Measurements from ENCODE around the gene POU4F3.
"Not testable (repeated sequence)": the region's sequence is repeated elsewhere in the genome, so short reads cannot be mapped to it uniquely, and the experiment has no call there.

The POU4F3 gene, protein sequence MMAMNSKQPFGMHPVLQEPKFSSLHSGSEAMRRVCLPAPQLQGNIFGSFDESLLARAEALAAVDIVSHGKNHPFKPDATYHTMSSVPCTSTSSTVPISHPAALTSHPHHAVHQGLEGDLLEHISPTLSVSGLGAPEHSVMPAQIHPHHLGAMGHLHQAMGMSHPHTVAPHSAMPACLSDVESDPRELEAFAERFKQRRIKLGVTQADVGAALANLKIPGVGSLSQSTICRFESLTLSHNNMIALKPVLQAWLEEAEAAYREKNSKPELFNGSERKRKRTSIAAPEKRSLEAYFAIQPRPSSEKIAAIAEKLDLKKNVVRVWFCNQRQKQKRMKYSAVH

DNA sequence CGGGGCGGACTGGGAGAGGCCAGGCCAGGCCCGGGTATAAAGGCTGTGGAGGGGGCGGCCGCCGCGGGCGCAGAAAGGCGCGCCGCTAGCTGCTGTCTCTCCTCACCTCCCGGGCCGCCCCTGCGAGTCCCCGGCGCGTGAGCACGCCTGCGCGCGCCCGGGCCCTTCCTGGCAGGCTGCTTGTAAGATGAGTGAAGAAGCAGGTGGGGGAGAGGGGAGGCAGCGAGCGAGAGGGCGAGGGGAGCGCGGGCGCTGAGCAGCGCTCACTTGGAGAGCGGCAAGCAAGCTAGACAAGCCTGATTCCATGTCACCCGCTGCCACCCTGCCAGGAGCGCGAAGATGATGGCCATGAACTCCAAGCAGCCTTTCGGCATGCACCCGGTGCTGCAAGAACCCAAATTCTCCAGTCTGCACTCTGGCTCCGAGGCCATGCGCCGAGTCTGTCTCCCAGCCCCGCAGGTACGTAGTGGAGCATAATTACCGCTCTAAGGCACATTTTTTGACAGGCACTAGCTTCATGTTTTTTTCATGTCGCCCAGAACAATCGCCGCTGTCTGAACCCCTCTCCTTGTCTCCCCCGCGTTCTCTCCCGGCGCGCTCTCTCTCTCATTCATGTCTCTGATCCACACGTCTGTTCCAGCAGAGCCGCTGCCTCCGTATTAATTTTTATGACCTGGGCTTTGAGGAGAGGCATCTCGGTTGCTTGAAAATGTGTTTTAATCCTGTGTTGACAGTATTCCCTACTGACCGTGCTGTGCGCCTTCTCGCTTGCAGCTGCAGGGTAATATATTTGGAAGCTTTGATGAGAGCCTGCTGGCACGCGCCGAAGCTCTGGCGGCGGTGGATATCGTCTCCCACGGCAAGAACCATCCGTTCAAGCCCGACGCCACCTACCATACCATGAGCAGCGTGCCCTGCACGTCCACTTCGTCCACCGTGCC lies at the start of gene POU4F3:
Gene POU4F3 (plus strand): TSS at position 66 of the 941 bp plus-strand sequence. CDS start 274 bp downstream, at position 340.
- no peak for DNase-seq (ENCODE audit: low read depth)

DNA sequence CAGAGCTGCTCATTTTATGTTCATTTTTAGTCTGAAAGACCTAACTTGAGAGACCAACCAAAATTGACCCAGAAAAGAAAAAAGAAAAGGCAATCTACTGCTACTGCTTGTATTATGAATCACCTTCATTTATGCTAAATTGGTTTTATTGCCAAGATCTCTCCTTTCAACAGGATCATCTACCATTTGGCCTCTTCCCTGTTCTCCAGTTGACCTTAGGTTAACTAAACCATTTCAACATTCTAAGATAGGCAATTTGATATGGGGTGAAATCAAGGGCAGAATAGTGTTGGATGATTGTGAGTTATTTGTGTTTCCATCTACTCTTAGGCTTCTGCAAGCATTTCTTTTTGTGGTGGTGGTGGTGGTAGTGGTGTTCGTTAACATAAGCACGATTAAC lies 48.3 kb upstream of the POU4F3 start:
- no peak for DNase-seq (ENCODE audit: low read depth)

DNA sequence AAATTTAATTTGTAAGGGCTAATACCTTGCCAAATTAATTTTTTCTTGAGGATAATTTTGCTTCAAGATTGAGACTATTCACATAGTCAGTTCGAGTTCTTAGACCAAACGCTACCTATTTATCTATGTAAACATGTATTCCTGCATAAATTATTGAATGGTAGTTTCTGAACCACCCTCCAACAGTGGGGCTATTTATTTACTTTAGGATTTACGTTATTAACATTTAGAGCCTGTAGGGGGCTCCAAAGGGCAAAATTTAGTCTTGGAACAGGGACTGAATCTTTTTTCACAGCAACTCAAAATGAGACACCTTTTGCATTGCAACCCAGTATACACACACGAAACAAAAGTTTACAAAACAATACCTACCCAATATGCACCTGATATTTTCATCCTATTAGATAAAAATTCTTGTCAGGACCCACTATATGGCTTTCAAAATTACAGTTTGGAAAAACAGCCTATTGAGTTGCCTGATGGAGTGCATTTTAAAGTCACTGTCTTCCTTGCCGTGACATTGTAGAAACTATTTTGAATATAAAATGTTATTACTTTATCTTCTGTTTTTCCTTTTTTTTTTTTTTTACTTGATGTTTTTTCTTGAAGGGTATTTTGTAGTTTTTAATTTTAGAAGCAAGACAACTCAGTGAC lies 47.1 kb upstream of the POU4F3 start:
- DNase-seq (ENCODE audit: low read depth), result no peak

DNA sequence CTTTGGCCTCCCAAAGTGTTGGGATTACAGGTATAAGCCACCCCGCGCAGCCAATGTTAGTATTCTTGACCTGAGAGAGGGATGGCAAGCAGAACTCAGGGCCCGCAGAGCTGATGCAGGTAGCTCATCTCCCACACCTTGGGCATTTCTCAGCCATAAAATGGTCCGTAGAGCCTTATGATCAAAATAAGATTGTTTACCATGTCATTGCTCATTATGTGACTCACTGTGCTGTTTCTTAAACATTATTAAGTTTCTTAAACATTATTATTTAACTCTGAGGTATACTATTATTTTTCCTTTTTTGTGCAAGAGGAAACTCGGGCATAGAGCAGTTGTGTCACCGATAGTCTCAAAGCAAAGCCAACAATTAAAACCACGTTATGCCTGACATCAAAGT lies 42.4 kb upstream of the POU4F3 start:
- no peak for DNase-seq (ENCODE audit: low read depth)

DNA sequence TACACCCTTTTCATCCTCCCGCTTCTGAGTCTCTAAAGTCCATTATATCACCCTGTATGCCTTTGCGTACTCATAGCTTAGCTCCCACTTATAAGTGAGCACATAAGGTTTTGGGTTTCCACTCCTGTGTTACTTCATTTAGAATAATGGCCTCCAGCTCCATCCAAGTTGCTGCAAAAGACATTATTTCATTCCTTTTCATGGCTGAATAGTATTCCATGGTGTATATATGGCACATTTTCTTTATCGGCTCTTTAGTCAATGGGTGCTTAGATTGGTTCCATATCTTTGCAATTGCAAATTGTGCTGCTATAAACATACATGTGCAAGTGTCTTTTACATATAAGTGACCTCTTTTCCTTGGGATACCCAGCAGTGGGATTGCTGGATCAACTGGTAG lies 39.7 kb upstream of the POU4F3 start:
- not testable (repeated sequence) for DNase-seq (ENCODE audit: low read depth)

DNA sequence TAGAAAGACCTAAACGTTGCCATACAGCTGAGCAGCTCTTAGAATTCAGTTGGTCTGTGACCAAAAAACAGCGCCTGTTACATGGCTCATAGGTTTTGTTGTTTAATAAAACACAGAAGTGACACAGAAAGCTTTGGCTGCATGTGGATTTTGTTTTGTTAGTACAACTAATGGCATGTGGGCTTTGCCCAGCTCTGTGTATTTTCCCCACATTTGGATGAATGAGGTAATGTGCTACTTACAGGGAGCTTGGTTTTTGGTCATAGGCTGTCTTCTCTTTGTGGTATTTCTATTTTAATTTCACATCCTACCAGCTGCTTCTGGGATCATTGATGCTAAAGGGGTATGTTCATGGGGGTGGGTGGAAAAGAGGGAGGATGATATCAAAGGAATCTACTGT lies 37.0 kb upstream of the POU4F3 start:
- no peak for DNase-seq (ENCODE audit: low read depth)

DNA sequence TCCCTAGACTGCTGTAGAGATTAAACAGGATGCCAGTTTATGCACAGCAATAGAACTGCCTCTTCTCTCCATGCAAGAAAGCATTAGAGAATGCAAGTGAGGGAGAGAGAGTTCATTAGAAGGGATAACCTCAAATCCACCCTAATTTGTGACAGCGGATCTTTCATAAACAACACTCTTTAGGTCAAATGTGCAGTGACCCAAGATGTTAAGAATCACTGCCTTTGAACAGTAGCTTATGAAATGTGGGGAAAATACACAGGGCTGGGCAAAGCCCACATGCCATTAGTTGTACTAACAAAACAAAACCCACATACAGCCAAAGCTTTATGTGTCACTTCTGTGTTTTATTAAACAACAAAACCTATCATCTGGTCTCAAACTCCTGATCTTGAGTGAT lies 36.2 kb upstream of the POU4F3 start:
- DNase-seq (ENCODE audit: low read depth), result no peak

DNA sequence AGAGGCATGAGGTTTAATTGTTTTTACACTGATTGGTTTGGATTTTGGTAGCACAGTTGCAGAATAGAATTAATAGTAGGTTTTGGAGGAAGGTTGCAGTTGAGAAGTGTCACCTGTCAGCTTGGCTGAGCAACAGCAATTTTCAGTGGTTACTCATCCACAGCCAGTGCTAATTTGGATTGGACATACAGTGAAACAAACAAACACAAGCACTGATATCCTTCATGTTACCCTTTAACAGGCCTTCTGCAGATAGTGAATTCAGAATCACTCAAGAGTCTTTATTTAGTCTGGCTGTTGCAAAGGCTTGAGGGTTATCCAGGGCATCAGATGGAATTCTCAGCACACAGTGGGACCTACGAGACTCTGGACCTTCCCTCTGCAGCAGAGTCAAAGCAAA lies 31.8 kb upstream of the POU4F3 start:
- no peak for DNase-seq (ENCODE audit: low read depth)

DNA sequence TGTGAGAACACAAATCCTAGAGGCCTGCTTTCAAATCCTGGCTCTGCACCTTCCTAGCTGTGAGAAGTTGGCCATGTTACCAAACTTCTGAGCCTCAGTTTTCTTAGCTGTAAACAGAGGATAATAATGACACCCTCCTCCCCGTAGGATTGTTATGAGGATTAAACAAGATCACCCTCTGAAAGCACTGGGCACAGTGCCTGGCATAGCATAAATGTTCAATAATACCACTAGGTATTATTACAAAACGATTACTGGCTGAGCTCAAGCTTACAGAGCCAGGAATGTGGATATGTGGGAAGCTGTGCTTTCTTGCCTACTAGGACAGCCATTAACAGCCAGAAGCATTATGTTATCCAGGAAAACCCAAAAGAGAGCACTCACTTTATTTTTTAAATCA lies 30.8 kb upstream of the POU4F3 start:
- no peak for DNase-seq (ENCODE audit: low read depth)

DNA sequence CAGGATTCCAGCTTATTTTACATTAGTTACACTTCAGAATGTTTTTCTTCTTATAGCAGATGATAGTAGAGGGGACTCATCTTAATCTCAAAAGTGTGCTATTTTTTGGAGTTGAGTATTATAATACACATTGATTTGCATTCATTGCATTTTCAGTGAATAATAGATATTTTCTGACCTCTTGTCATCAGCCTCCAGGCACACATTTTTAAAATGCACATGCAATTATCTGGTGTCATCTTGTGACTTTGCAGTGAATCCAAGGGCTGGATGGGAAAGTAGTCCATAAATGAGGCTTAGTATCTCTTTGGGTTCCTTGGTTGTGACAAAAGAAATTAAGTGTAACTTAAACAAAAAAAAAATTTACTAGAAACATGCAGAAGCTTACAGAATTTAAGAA lies 28.1 kb upstream of the POU4F3 start:
- no peak for DNase-seq (ENCODE audit: low read depth)

DNA sequence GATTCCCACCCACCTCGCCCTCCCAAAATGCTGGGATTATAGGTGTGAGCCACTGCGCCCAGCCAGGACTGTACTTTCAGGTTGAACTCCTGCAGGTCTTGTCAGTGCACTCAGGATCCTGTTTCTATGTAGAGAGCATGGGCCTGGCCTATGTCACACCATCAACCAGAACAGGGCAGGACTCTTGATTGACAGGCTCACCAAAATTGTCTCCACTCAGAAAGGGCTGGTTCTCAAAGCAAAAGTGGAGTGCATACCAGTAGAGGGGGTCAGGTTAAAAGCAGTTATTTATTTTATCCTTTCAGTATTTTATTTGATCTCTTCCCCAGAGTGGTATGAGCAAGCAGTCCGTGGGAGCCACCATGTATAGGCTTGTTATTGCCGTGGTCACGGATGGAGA lies 27.4 kb upstream of the POU4F3 start:
- no peak for DNase-seq (ENCODE audit: low read depth)

DNA sequence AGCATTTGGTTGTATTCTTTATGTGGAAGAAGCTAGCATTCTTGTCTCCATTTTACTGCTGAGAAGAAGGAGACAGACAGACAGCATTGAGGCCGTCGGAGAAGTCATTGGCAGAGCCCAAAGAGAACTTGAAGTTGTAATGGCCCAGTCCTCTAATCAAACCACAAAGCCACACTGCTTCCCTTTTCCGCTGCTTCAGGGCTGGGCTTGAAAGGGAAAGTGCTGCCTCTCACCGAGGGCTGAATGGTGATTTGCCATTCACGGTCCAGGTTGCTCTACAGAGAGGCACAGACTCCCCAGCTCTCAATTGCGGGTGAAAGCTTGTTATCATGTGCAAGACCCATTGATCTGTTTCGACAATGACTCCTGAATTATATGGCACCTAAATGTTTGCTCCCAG lies 25.6 kb upstream of the POU4F3 start:
- no peak for DNase-seq (ENCODE audit: low read depth)

DNA sequence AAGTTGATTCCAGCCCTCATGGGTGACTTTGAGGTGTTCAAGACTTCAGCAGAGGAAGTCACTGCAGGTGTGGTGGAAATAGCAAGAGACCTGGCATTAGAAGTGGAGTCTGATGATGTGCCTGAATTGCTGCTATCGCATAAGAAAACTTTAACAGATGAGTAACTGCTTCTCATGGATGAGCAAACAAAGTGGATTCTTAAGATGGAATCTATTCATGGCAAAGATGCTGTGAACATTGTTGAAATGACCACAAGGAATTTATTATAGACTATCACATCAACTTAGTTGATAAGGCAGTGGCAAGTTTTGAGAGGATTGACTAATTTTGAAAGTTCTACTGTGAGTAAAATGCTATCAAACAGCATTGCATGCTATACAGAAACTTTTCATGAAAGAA lies 17.1 kb upstream of the POU4F3 start:
- no peak for DNase-seq (ENCODE audit: low read depth)

DNA sequence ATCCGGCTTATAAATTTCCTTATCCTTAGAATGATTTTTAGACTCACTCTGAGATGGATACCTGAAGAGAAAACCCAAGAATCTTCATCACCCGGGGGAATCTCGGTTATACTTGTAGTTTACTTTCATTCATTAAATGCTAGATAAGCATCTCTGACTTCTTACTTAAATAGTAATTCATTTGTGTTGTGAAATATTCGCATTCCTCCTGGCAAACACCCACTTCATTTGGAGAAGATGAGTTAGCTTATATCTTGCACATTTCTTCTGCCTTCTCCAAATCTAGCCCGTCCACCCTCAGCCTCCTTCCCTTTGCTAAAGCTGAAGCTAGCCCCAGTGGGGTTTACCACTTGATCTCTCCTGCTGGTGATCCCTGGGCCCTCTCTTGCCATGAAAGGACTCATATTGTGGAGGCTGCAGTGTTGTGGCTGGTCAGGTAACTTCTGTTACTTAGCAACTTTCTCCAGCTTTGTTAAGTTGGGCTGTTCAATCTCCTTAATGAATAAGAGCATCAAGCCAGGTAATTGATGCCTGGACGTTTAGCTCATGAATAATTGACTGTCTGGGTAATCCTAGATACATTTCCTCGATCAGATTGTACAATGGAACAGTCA lies 11.3 kb upstream of the POU4F3 start:
- DNase-seq (ENCODE audit: low read depth), result no peak

DNA sequence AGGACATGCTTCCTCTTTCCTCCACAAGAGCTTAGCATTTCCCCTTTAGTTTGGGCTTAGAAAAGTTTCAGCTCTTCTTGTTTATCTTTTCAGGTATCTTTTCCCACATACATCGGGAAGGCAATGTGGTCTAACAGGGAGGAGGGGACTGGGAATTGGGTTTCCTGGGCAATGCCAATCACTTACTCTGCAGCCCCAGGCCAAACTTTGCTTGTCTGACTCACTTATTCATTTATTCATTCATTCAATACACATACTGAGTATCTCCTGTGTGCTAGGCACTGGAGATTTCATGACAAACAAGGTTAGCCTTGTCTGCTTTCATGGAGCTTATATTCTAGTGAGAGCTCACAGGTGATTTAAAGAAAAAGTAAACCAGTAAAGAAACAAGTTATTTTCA lies 10.7 kb upstream of the POU4F3 start:
- DNase-seq (ENCODE audit: low read depth), result no peak

DNA sequence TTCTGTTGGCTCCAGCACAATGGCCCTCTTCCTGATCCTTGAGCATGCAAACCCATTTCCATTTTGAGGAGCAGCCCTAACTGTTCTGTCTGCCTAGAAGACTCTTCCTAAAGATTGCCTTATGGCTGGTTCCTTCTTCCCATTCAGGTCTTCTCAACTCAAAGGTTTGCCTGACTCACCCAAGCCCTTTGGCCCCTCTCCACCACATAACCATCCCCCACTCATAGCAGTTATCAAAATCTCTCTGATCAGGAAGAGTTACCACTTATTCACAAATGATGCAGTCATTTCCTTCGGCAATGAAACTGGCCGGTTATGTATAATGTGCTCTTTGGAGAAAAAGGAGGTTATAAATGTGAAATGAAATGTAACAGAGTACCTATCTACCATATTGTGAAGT lies 8.9 kb upstream of the POU4F3 start:
- DNase-seq (ENCODE audit: low read depth), result no peak

DNA sequence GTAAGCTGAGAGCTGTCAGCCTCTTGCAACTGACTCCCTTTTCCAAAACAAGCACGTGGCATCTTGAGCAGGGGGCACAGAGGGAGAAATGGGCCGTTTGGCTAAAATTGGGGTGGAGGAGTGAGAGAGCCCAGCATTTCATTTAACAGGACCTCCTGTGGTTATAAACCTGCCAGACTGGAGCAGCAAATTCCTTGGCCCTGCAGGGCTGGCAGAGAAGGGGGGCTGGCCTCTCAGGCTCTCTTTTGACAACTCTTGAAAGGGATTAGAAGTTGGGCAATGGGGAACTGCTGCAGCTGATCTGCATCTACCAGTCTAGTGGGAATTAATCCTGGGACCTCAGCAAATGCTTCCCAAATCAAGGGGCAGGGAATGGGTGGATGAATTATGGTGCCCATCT lies 7.2 kb upstream of the POU4F3 start:
- DNase-seq (ENCODE audit: low read depth), result no peak

DNA sequence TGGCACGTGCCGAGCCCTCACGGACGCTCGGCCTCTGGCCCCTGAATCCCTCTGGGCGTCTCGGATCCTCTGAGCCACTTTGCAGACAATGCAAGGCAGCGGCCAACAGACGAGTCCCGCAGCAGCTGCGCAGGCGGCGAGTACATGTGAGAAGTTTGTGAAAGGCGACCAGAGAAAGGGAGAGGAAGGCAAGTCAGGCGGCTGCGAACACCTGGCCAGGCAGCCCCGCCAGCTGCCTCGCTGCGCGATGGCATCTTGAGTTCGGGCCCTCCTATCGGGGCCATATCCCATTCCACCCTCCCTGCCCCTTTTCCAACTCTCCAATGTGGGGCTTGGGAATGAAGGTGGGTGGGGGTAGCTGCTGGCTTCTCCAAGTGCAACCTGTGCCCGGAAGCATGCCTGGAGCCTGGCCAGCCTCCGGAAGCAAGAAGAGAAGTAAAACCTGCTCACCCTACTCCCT lies 4.5 kb upstream of the POU4F3 start:
- no peak for DNase-seq (ENCODE audit: low read depth)

DNA sequence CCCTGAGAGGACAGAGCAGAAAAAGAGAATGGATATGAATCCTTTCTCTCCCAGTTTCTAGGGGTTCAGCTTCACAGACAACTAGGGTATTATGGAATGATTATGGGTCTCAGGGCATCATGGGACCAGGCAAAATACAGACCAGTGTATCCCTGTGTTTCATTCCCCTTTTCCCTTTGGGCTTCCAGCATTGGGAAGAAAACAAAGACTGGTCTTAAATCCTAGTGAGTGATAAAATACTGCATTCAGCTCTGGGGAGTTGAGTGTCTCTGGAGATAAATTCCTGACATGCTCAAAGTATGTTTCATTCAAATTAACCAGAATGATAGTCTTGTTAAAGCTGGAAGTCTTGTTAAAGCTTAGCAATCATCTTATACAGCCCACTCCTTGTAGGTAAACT lies 2.4 kb upstream of the POU4F3 start:
- no peak for DNase-seq (ENCODE audit: low read depth)

DNA sequence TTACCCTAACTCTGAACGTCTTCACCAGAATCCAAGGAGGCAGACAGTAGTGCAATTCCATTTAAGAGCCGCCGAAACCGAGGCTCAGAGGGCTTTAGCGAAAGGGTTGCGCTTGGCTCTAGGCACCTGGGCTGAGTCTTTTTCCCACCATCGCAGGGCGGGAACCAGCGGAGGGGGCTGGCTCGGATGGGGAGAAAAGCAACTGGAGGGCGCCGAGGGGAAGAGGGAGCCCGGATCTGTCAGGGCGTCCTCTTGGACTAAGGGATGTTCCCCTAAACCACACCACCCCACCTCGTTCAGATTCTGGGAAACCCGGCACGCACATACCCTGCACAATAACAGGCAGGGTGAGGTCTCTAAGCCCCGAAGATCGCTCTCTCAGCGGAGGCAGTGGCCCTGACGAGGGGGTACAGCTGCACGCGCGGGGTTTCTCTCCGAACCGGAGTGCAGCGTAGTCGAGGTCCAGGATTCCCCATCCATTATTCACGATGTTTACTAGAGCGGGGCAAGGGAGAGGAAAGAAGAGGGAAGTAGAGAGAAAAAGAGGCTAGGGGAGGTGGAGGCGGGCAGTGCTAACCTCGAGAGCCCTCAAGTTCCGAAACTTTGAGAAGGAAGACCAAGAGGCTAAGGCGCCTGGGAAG lies 1.3 kb upstream of the POU4F3 start:
- DNase-seq (ENCODE audit: low read depth), result no peak

DNA sequence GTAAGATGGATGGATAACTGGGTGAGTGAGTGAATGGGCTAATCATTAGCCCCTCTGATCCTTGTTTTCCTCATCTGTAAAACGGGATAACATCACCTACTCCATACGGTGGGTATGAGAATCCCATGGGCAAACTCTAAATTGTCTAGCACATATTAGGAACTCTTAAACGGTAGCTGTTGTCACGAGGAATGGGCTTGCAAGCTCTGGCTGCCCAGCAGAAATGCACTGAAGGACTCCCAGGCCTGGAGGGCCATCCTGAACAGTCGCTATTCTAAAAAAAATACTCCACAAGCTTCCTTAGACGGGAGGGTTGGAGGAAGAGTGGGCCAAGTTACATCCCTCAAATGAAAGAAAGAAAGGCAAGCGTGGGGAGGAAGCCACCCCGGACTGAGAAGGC lies 711 bp upstream of the POU4F3 start:
- no peak for DNase-seq (ENCODE audit: low read depth)

DNA sequence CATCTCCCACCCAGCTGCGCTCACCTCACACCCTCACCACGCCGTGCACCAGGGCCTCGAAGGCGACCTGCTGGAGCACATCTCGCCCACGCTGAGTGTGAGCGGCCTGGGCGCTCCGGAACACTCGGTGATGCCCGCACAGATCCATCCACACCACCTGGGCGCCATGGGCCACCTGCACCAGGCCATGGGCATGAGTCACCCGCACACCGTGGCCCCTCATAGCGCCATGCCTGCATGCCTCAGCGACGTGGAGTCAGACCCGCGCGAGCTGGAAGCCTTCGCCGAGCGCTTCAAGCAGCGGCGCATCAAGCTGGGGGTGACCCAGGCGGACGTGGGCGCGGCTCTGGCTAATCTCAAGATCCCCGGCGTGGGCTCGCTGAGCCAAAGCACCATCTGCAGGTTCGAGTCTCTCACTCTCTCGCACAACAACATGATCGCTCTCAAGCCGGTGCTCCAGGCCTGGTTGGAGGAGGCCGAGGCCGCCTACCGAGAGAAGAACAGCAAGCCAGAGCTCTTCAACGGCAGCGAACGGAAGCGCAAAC lies 1.1 kb downstream of the POU4F3 start:
- no peak for DNase-seq (ENCODE audit: low read depth)

Data from T-helper 22 cell (primary cell).